ENCODE results near the gene CELF2. TPM values are rescaled to one million over a fixed set of nuclear protein-coding genes. Genes with fewer than 3 reads are reported as not detected.

The CELF2 gene
- total and polyA plus RNA-seq, 10 donors, result 13.5 to 180 (median 105) TPM

GRCh38 chr10:11050301-11051287 is 32.9 kb downstream of the CELF2 start:
- DNase-seq, result no peak
- no peaks in the 10 kb centered on the region for H3K36me3 ChIP-seq
- TF ChIP-seq POLR2A (IDR thresholded peaks at IDR 0.05) (no peak), POLR2AphosphoS5 (IDR thresholded peaks at IDR 0.05) (no peak)
- intact Hi-C loops (cut with DNase I; ENCODE audit: low total_unique reads), result no loop called here
- no peaks in the 10 kb centered on the region for H3K27me3 ChIP-seq (replicated peaks in 1 of 7)
- no peak overlapping the region for H3K27ac ChIP-seq
- WGBS, 5 donors, result 84 to 93% (median 92%) methylated on average over 10 of the region's 10 CpGs
- no peak overlapping the region for H3K4me3 ChIP-seq
- H3K9me3 ChIP-seq, result no peaks in the 10 kb centered on the region
- no peaks in the 10 kb centered on the region for H3K4me1 ChIP-seq

DNA sequence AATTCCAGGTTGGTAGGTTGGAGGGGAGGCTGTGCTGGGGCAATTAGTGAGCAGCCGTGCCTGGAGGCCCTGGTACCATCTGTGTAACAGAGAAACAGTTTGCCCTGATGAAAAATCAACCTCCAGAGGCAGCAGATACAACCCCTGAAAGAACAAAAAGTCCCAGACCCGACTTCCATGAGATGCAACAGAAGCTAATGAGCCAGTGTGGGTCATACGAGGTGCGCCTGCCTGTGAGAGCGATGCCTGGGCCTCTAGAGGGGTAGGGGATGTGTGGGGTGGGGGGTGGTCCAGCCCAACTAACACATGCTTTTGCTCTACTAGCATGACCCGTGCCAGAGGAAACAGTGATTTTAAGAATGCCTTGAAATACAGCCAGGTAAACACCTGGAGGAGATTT is 39.3 kb downstream of the CELF2 start:
- Histone ChIP-seq H3K9me3 (peaks cover 0 to 5% (median 0%) of the 10 kb centered on the region in 8 donors), H3K27me3 (replicated peaks in 1 of 7) (peaks cover 0 to 15% (median 0%) of the 10 kb centered on the region in 7 donors), H3K4me3 (no peak overlapping the region), H3K4me1 (no peaks in the 10 kb centered on the region), H3K27ac (no peak overlapping the region), H3K36me3 (no peaks in the 10 kb centered on the region)
- DNase-seq, result no peak
- intact Hi-C loops (cut with DNase I; ENCODE audit: low total_unique reads), result no loop called here
- WGBS, 5 donors, result 78 to 88% (median 87%) methylated on average over 6 of the region's 6 CpGs
- TF ChIP-seq POLR2A (IDR thresholded peaks at IDR 0.05) (no peak), CTCF (IDR thresholded peaks at IDR 0.05 in 8 of 11, conservative IDR thresholded peaks at IDR 0.05 in 3 of 11) (no peak), POLR2AphosphoS5 (IDR thresholded peaks at IDR 0.05) (no peak)

DNA sequence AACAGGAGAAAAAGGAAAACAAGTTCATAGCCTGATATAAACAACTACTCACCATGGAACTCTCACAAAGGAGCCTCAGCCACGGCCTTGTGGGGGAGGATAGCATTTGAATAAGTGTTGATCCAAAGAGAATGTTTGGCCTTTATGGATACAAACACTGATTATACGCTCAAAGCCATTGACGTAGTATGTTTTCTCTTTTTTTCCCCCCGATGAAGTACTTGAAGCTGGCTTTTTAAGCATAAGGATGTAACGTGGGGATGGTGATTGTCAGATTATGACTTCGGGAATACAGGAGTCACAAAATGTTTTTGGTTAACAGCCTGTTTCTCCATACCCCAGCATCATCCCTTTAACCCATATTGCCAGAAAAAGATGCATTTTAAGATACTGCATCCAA is 39.8 kb downstream of the CELF2 start:
- no peaks in the 10 kb centered on the region for H3K4me1 ChIP-seq
- no peak overlapping the region for H3K27ac ChIP-seq
- intact Hi-C loops (cut with DNase I; ENCODE audit: low total_unique reads), result no loop called here
- DNase-seq, result no peak
- H3K36me3 ChIP-seq, result no peaks in the 10 kb centered on the region
- peaks cover 0 to 15% (median 0%) of the 10 kb centered on the region in 7 donors for H3K27me3 ChIP-seq (replicated peaks in 1 of 7)
- no peak for TF ChIP-seq POLR2AphosphoS5 (IDR thresholded peaks at IDR 0.05)
- no peak for TF ChIP-seq POLR2A (IDR thresholded peaks at IDR 0.05)
- TF ChIP-seq CTCF (IDR thresholded peaks at IDR 0.05 in 8 of 11, conservative IDR thresholded peaks at IDR 0.05 in 3 of 11), result no peak
- H3K9me3 ChIP-seq, result peaks cover 0 to 7% (median 0%) of the 10 kb centered on the region in 8 donors
- no peak overlapping the region for H3K4me3 ChIP-seq
- 76 to 86% (median 80%) methylated on average over 6 of the region's 6 CpGs for WGBS, 5 donors

GRCh38 chr10:11057994-11058393 is 40.3 kb downstream of the CELF2 start:
- intact Hi-C loops (cut with DNase I; ENCODE audit: low total_unique reads), result no loop called here
- 78 to 88% (median 82%) methylated on average over 4 of the region's 4 CpGs for WGBS, 5 donors
- H3K4me1 ChIP-seq, result no peaks in the 10 kb centered on the region
- H3K27me3 ChIP-seq (replicated peaks in 1 of 7), result peaks cover 0 to 15% (median 0%) of the 10 kb centered on the region in 7 donors
- H3K9me3 ChIP-seq, result peaks cover 0 to 7% (median 0%) of the 10 kb centered on the region in 8 donors
- no peaks in the 10 kb centered on the region for H3K36me3 ChIP-seq
- no peak for DNase-seq
- no peak overlapping the region for H3K4me3 ChIP-seq
- no peak for TF ChIP-seq CTCF (IDR thresholded peaks at IDR 0.05 in 8 of 11, conservative IDR thresholded peaks at IDR 0.05 in 3 of 11)
- no peak for TF ChIP-seq POLR2A (IDR thresholded peaks at IDR 0.05)
- TF ChIP-seq POLR2AphosphoS5 (IDR thresholded peaks at IDR 0.05), result no peak
- H3K27ac ChIP-seq, result no peak overlapping the region

All from spleen (tissue), 11 donors.